ENCODE results near the gene PTPRK. TPM values are rescaled to one million over a fixed set of nuclear protein-coding genes. Genes with fewer than 3 reads are reported as not detected.

Gene PTPRK
- total RNA-seq, 1 experiment from 2014 or later: 36.9 TPM

- no peak overlapping the region for H3K4me3 ChIP-seq (ENCODE audit: insufficient read depth, low read depth, low read length)
- no peaks in the 10 kb centered on the region for H3K36me3 ChIP-seq (replicated peaks; ENCODE audit: control insufficient read depth, insufficient read depth, low read length)
- H3K27me3 ChIP-seq (ENCODE audit: control insufficient read depth, insufficient read depth, low read length): no peaks in the 10 kb centered on the region
- no peak for DNase-seq
These were observed 12.8 kb downstream of the PTPRK start for GRCh38 chr6:128507337-128508310.

- Histone ChIP-seq H3K36me3 (replicated peaks; ENCODE audit: control insufficient read depth, insufficient read depth, low read length) (no peaks in the 10 kb centered on the region), H3K27me3 (ENCODE audit: control insufficient read depth, insufficient read depth, low read length) (no peaks in the 10 kb centered on the region), H3K4me3 (ENCODE audit: insufficient read depth, low read depth, low read length) (no peak overlapping the region)
- no peak for DNase-seq
These were observed 14.8 kb downstream of the PTPRK start for GRCh38 chr6:128505603-128506002.

- no peaks in the 10 kb centered on the region for H3K27me3 ChIP-seq (ENCODE audit: control insufficient read depth, insufficient read depth, low read length)
- no peak for DNase-seq
- H3K36me3 ChIP-seq (replicated peaks; ENCODE audit: control insufficient read depth, insufficient read depth, low read length): no peaks in the 10 kb centered on the region
- H3K4me3 ChIP-seq (ENCODE audit: insufficient read depth, low read depth, low read length): no peak overlapping the region
These were observed 16.3 kb downstream of the PTPRK start for GRCh38 chr6:128504003-128504654.

- no peaks in the 10 kb centered on the region for H3K36me3 ChIP-seq (replicated peaks; ENCODE audit: control insufficient read depth, insufficient read depth, low read length)
- no peaks in the 10 kb centered on the region for H3K27me3 ChIP-seq (ENCODE audit: control insufficient read depth, insufficient read depth, low read length)
- H3K4me3 ChIP-seq (ENCODE audit: insufficient read depth, low read depth, low read length): no peak overlapping the region
- no peak for DNase-seq
These were observed 19.4 kb downstream of the PTPRK start for GRCh38 chr6:128500749-128501600.

- DNase-seq: no peak
- H3K27me3 ChIP-seq (ENCODE audit: control insufficient read depth, insufficient read depth, low read length): no peaks in the 10 kb centered on the region
- H3K4me3 ChIP-seq (ENCODE audit: insufficient read depth, low read depth, low read length): no peak overlapping the region
- H3K36me3 ChIP-seq (replicated peaks; ENCODE audit: control insufficient read depth, insufficient read depth, low read length): no peaks in the 10 kb centered on the region
These were observed 20.4 kb downstream of the PTPRK start for GRCh38 chr6:128500014-128500413.

- DNase-seq: no peak
- H3K4me3 ChIP-seq (ENCODE audit: insufficient read depth, low read depth, low read length): no peak overlapping the region
- H3K27me3 ChIP-seq (ENCODE audit: control insufficient read depth, insufficient read depth, low read length): no peaks in the 10 kb centered on the region
- H3K36me3 ChIP-seq (replicated peaks; ENCODE audit: control insufficient read depth, insufficient read depth, low read length): no peaks in the 10 kb centered on the region
These were observed 21.2 kb downstream of the PTPRK start for GRCh38 chr6:128499079-128499731.

- no peak overlapping the region for H3K4me3 ChIP-seq (ENCODE audit: insufficient read depth, low read depth, low read length)
- no peaks in the 10 kb centered on the region for H3K36me3 ChIP-seq (replicated peaks; ENCODE audit: control insufficient read depth, insufficient read depth, low read length)
- DNase-seq: no peak
- H3K27me3 ChIP-seq (ENCODE audit: control insufficient read depth, insufficient read depth, low read length): no peaks in the 10 kb centered on the region
These were observed 22.2 kb downstream of the PTPRK start for GRCh38 chr6:128498234-128498633.

GRCh38 chr6:128495536-128496333, 24.7 kb downstream of the PTPRK start:
- no peak for DNase-seq
- no peak overlapping the region for H3K4me3 ChIP-seq (ENCODE audit: insufficient read depth, low read depth, low read length)
- H3K27me3 ChIP-seq (ENCODE audit: control insufficient read depth, insufficient read depth, low read length): no peaks in the 10 kb centered on the region
- H3K36me3 ChIP-seq (replicated peaks; ENCODE audit: control insufficient read depth, insufficient read depth, low read length): no peaks in the 10 kb centered on the region

- peak; percentile 40 for DNase-seq
- H3K4me3 ChIP-seq (ENCODE audit: insufficient read depth, low read depth, low read length): no peak overlapping the region
- no peaks in the 10 kb centered on the region for H3K36me3 ChIP-seq (replicated peaks; ENCODE audit: control insufficient read depth, insufficient read depth, low read length)
- H3K27me3 ChIP-seq (ENCODE audit: control insufficient read depth, insufficient read depth, low read length): no peaks in the 10 kb centered on the region
These were observed 26.0 kb downstream of the PTPRK start for GRCh38 chr6:128494440-128494839.

- Histone ChIP-seq H3K4me3 (ENCODE audit: insufficient read depth, low read depth, low read length) (no peak overlapping the region), H3K36me3 (replicated peaks; ENCODE audit: control insufficient read depth, insufficient read depth, low read length) (no peaks in the 10 kb centered on the region), H3K27me3 (ENCODE audit: control insufficient read depth, insufficient read depth, low read length) (no peaks in the 10 kb centered on the region)
- DNase-seq: no peak
These were observed 26.5 kb downstream of the PTPRK start for GRCh38 chr6:128493877-128494276.

GRCh38 chr6:128492386-128492785, 28.0 kb downstream of the PTPRK start:
- H3K27me3 ChIP-seq (ENCODE audit: control insufficient read depth, insufficient read depth, low read length): no peaks in the 10 kb centered on the region
- no peaks in the 10 kb centered on the region for H3K36me3 ChIP-seq (replicated peaks; ENCODE audit: control insufficient read depth, insufficient read depth, low read length)
- no peak for DNase-seq
- H3K4me3 ChIP-seq (ENCODE audit: insufficient read depth, low read depth, low read length): no peak overlapping the region

- H3K4me3 ChIP-seq (ENCODE audit: insufficient read depth, low read depth, low read length): no peak overlapping the region
- H3K36me3 ChIP-seq (replicated peaks; ENCODE audit: control insufficient read depth, insufficient read depth, low read length): no peaks in the 10 kb centered on the region
- no peaks in the 10 kb centered on the region for H3K27me3 ChIP-seq (ENCODE audit: control insufficient read depth, insufficient read depth, low read length)
- DNase-seq: no peak
These were observed 28.7 kb downstream of the PTPRK start for GRCh38 chr6:128491610-128492206.

GRCh38 chr6:128491100-128491581, 29.3 kb downstream of the PTPRK start:
- no peak for DNase-seq
- H3K4me3 ChIP-seq (ENCODE audit: insufficient read depth, low read depth, low read length): no peak overlapping the region
- H3K36me3 ChIP-seq (replicated peaks; ENCODE audit: control insufficient read depth, insufficient read depth, low read length): no peaks in the 10 kb centered on the region
- H3K27me3 ChIP-seq (ENCODE audit: control insufficient read depth, insufficient read depth, low read length): no peaks in the 10 kb centered on the region
